Liver (tissue), 9 donors: ENCODE measurements around the gene MAB21L4. TPM values are rescaled to one million over a fixed set of nuclear protein-coding genes. Genes with fewer than 3 reads are reported as not detected.

Source experiments
- DNase-seq: peaks from one replicate; pipeline ENCODE4 v3.0.0-alpha.2; 2017; ENCODE audit warnings: low spot score
- H3K27ac ChIP-seq, 2 donors: one replicate each; pipeline ENCODE4 v1.7.0; 2013; ENCODE audit warnings: inconsistent platforms in 2 of 2, low read length in 2 of 2, control low read depth in 1 of 2, low read depth in 1 of 2, mild to moderate bottlenecking in 1 of 2
- H3K27me3 ChIP-seq, 4 donors: one replicate each; pipeline versions ENCODE4 v1.6.1 to v1.7.0; 2013; ENCODE audit warnings: low read length in 3 of 4, inconsistent platforms in 1 of 4, mild to moderate bottlenecking in 1 of 4, moderate library complexity in 1 of 4; ENCODE audit not compliant: control insufficient read depth in 4 of 4, insufficient read depth in 4 of 4
- H3K36me3 ChIP-seq, 4 donors: one replicate each; pipeline versions ENCODE4 v1.6.1 to v1.7.0; 2013; ENCODE audit warnings: low read length in 3 of 4, mild to moderate bottlenecking in 3 of 4, low read depth in 1 of 4, moderate library complexity in 1 of 4; ENCODE audit not compliant: control insufficient read depth in 4 of 4, insufficient read depth in 3 of 4
- H3K4me1 ChIP-seq, 4 donors: one replicate each; pipeline versions ENCODE4 v1.6.1 to v1.7.0; 2013; ENCODE audit warnings: low read length in 3 of 4, mild to moderate bottlenecking in 3 of 4, moderate library complexity in 1 of 4; ENCODE audit not compliant: control insufficient read depth in 4 of 4, insufficient read depth in 4 of 4
- H3K4me3 ChIP-seq, 3 donors: one replicate each; pipeline versions ENCODE4 v1.6.1 to v1.7.0; 2013; ENCODE audit warnings: low read length in 3 of 3, control low read depth in 1 of 3, low read depth in 1 of 3, mild to moderate bottlenecking in 1 of 3
- H3K9ac ChIP-seq, 2 donors: one replicate each; pipeline ENCODE4 v1.7.0; 2013; ENCODE audit warnings: low read length in 2 of 2, mild to moderate bottlenecking in 2 of 2, moderate library complexity in 2 of 2, control low read depth in 1 of 2, low read depth in 1 of 2
- H3K9me3 ChIP-seq, 4 donors: one replicate each; pipeline versions ENCODE4 v1.6.1 to v1.7.0; 2013; ENCODE audit warnings: low read length in 3 of 4; ENCODE audit not compliant: control insufficient read depth in 4 of 4
- ATF3 ChIP-seq: IDR thresholded peaks from 2 replicates; pipeline ENCODE4 v1.6.1; 2016; ENCODE audit warnings: antibody characterized with exemption
- CTCF ChIP-seq: fragments of 150-350 bp; IDR thresholded peaks from 2 replicates; pipeline ENCODE4 v1.5.1; 2017; ENCODE audit warnings: improper control_type of control experiment, low read depth, low read length; ENCODE audit not compliant: missing input control
- EGR1 ChIP-seq, 2 donors: IDR thresholded peaks; 2 replicates each; pipeline ENCODE4 v1.6.1; 2016 to 2018; ENCODE audit warnings: antibody characterized with exemption in 2 of 2, low read depth in 2 of 2
- FOXA1 ChIP-seq: IDR thresholded peaks from 2 replicates; pipeline ENCODE4 v1.6.1; 2016; ENCODE audit warnings: antibody characterized with exemption
- FOXA2 ChIP-seq: IDR thresholded peaks from 2 replicates; pipeline ENCODE4 v1.6.1; 2016; ENCODE audit warnings: antibody characterized with exemption
- GABPA ChIP-seq, 2 donors: IDR thresholded peaks in 1 of 2; conservative IDR thresholded peaks in 1 of 2; 2 replicates each; pipeline ENCODE4 v1.6.1; 2016; ENCODE audit warnings: antibody characterized with exemption in 2 of 2, mild to moderate bottlenecking in 1 of 2, moderate library complexity in 1 of 2
- HNF4A ChIP-seq, 2 donors: conservative IDR thresholded peaks; 2 replicates each; pipeline ENCODE4 v1.6.1; 2016; ENCODE audit warnings: antibody characterized with exemption in 2 of 2, mild to moderate bottlenecking in 2 of 2
- HNF4G ChIP-seq: IDR thresholded peaks from 2 replicates; pipeline ENCODE4 v1.6.1; 2016; ENCODE audit warnings: antibody characterized with exemption
- JUND ChIP-seq, 2 donors: IDR thresholded peaks; 2 replicates each; pipeline ENCODE4 v1.6.1; 2016; ENCODE audit warnings: antibody characterized with exemption in 2 of 2
- MAX ChIP-seq: IDR thresholded peaks from 2 replicates; pipeline ENCODE4 v1.6.1; 2016; ENCODE audit warnings: antibody characterized with exemption
- NR2F2 ChIP-seq: IDR thresholded peaks from 2 replicates; pipeline ENCODE4 v1.6.1; 2016; ENCODE audit warnings: antibody characterized with exemption
- RAD21 ChIP-seq, 2 donors: IDR thresholded peaks; 2 replicates each; pipeline ENCODE4 v1.6.1; 2016; ENCODE audit warnings: antibody characterized with exemption in 2 of 2, mild to moderate bottlenecking in 2 of 2
- RXRA ChIP-seq, 2 donors: IDR thresholded peaks; 2 replicates each; pipeline ENCODE4 v1.6.1; 2017 to 2018; ENCODE audit warnings: antibody characterized with exemption in 2 of 2, mild to moderate bottlenecking in 1 of 2
- SP1 ChIP-seq: IDR thresholded peaks from 2 replicates; pipeline ENCODE4 v1.6.1; 2018; ENCODE audit warnings: antibody characterized with exemption, mild to moderate bottlenecking
- TAF1 ChIP-seq: conservative IDR thresholded peaks from 2 replicates; pipeline ENCODE4 v1.6.1; 2016; ENCODE audit warnings: antibody characterized with exemption, mild to moderate bottlenecking
- YY1 ChIP-seq: IDR thresholded peaks from 2 replicates; pipeline ENCODE4 v1.6.1; 2016; ENCODE audit warnings: antibody characterized with exemption, mild to moderate bottlenecking
- WGBS: extraction: QIAGEN DNeasy Blood & Tissue Kit; methylation state at CpG from one replicate; pipeline ENCODE4 v1.1.7; 2013; 5-methylcytosine and 5-hydroxymethylcytosine counted together
- polyA plus RNA-seq, 2 donors: library from polyadenylated mRNA; stranded (reverse) in 1 of 2; unstranded in 1 of 2; fragments of 200-250 nt in 1 of 2; fragments of >200 nt in 1 of 2; fragmentation: Nextera tagmentation in 1 of 2; extraction: Ambion mirVana in 1 of 2; gene quantifications; one replicate each; pipeline versions ENCODE4 v1.2.1 to v1.2.3, GENCODE V29; 2013 to 2015
- total RNA-seq, 2 donors: library from RNA; depleted of rRNA; stranded (reverse); fragments of >200 nt; gene quantifications; one replicate each; pipeline ENCODE4 v1.2.3, GENCODE V29; 2014
- TF ChIP-seq, protein P1 (sequence below): IDR thresholded peaks from 2 replicates; pipeline ENCODE4 v1.6.1; 2016; ENCODE audit warnings: antibody characterized with exemption, mild to moderate bottlenecking
- TF ChIP-seq, protein P2 (sequence below): IDR thresholded peaks from 2 replicates; pipeline ENCODE4 v1.6.1; 2016; ENCODE audit warnings: antibody characterized with exemption
- donor health status: healthy.
- donor health status: healthy.
- donor health status: healthy.
- donor health status: healthy.
- donor health status: healthy.

The MAB21L4 gene
- total and polyA plus RNA-seq, 4 donors = 0.59 to 8.8 (median 1.1) TPM

- no peak for DNase-seq
- H3K36me3 ChIP-seq = no peaks in the 10 kb centered on the region
- H3K27ac ChIP-seq = peak overlapping the region; percentile 68 to 78
- no peaks in the 10 kb centered on the region for H3K9me3 ChIP-seq
- H3K4me1 ChIP-seq = peaks cover 11 to 73% (median 44%) of the 10 kb centered on the region in 4 donors
- no peaks in the 10 kb centered on the region for H3K27me3 ChIP-seq
- 29% methylated on average over 3 of the region's 3 CpGs for WGBS
- H3K9ac ChIP-seq = peak overlapping the region in 1 of 2 donors; percentile 66
- TF ChIP-seq FOXA2 (peak; percentile 47), YY1 (no peak), MAX (peak; percentile 83), CTCF (no peak), SP1 (peak; percentile 89), NR2F2 (no peak), GABPA (IDR thresholded peaks at IDR 0.05 in 1 of 2, conservative IDR thresholded peaks at IDR 0.05 in 1 of 2) (no peak), TAF1 (peak; percentile 52), ATF3 (no peak), HNF4G (peak; percentile 69), RXRA (IDR thresholded peaks at IDR 0.05) (peak; percentile 76 to 96), JUND (IDR thresholded peaks at IDR 0.05) (peak in 1 of 2 donors; percentile 53), EGR1 (IDR thresholded peaks at IDR 0.05; ENCODE audit: low read depth in 2 of 2) (no peak), RAD21 (IDR thresholded peaks at IDR 0.05) (peak; percentile 28 to 36), FOXA1 (peak; percentile 60), HNF4A (conservative IDR thresholded peaks at IDR 0.05) (peak; percentile 86 to 91)
- TF ChIP-seq, protein P1, sequence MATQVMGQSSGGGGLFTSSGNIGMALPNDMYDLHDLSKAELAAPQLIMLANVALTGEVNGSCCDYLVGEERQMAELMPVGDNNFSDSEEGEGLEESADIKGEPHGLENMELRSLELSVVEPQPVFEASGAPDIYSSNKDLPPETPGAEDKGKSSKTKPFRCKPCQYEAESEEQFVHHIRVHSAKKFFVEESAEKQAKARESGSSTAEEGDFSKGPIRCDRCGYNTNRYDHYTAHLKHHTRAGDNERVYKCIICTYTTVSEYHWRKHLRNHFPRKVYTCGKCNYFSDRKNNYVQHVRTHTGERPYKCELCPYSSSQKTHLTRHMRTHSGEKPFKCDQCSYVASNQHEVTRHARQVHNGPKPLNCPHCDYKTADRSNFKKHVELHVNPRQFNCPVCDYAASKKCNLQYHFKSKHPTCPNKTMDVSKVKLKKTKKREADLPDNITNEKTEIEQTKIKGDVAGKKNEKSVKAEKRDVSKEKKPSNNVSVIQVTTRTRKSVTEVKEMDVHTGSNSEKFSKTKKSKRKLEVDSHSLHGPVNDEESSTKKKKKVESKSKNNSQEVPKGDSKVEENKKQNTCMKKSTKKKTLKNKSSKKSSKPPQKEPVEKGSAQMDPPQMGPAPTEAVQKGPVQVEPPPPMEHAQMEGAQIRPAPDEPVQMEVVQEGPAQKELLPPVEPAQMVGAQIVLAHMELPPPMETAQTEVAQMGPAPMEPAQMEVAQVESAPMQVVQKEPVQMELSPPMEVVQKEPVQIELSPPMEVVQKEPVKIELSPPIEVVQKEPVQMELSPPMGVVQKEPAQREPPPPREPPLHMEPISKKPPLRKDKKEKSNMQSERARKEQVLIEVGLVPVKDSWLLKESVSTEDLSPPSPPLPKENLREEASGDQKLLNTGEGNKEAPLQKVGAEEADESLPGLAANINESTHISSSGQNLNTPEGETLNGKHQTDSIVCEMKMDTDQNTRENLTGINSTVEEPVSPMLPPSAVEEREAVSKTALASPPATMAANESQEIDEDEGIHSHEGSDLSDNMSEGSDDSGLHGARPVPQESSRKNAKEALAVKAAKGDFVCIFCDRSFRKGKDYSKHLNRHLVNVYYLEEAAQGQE = peak; percentile 54
- TF ChIP-seq, protein P2, sequence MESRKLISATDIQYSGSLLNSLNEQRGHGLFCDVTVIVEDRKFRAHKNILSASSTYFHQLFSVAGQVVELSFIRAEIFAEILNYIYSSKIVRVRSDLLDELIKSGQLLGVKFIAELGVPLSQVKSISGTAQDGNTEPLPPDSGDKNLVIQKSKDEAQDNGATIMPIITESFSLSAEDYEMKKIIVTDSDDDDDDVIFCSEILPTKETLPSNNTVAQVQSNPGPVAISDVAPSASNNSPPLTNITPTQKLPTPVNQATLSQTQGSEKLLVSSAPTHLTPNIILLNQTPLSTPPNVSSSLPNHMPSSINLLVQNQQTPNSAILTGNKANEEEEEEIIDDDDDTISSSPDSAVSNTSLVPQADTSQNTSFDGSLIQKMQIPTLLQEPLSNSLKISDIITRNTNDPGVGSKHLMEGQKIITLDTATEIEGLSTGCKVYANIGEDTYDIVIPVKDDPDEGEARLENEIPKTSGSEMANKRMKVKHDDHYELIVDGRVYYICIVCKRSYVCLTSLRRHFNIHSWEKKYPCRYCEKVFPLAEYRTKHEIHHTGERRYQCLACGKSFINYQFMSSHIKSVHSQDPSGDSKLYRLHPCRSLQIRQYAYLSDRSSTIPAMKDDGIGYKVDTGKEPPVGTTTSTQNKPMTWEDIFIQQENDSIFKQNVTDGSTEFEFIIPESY = peak; percentile 68
- H3K4me3 ChIP-seq = no peak overlapping the region
These were observed 31.5 kb downstream of the MAB21L4 start for GRCh38 chr2:240864475-240864874.
